ENCODE measurements around the gene DDX10.

DNA sequence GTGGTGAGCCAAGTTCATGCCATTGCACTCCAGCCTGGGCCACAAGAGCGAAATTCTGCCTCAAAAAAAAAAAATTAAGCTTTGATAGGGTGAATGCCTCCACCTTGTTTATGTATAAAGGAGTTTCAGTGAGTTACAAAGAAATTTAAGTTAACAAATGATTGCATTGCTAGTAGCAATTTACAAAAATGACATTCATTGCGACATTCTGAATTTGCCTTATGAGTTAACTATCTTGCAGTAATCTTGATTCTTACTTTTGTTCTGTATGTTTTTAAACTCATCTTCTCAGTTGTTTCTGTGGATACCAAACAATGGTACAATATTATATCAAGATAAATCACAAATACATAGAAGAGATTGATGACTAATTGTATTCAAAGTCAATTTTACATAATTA is 207.0 kb downstream of the DDX10 start:
- TF ChIP-seq, protein P1, sequence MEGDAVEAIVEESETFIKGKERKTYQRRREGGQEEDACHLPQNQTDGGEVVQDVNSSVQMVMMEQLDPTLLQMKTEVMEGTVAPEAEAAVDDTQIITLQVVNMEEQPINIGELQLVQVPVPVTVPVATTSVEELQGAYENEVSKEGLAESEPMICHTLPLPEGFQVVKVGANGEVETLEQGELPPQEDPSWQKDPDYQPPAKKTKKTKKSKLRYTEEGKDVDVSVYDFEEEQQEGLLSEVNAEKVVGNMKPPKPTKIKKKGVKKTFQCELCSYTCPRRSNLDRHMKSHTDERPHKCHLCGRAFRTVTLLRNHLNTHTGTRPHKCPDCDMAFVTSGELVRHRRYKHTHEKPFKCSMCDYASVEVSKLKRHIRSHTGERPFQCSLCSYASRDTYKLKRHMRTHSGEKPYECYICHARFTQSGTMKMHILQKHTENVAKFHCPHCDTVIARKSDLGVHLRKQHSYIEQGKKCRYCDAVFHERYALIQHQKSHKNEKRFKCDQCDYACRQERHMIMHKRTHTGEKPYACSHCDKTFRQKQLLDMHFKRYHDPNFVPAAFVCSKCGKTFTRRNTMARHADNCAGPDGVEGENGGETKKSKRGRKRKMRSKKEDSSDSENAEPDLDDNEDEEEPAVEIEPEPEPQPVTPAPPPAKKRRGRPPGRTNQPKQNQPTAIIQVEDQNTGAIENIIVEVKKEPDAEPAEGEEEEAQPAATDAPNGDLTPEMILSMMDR (IDR thresholded peaks at IDR 0.05; ENCODE audit: low read depth, low read length, poor library complexity, severe bottlenecking): no peak
- no peak for TF ChIP-seq EZH2phosphoT487 (IDR thresholded peaks at IDR 0.05; ENCODE audit: borderline replicate concordance, low read length)

Data from DOHH2 (cell line).